Panc1 (cell line): ENCODE data around the gene JAZF1. TPM values are rescaled to one million over a fixed set of nuclear protein-coding genes. Genes with fewer than 3 reads are reported as not detected.
A peak's percentile ranks its signal among the peaks of the same experiment; 100 is the strongest.

Experiments used
- ATAC-seq: fragments of 200-7000 bp; cut with Tn5 transposase; 2 replicates; pipeline ENCODE4 v1.9.1; 2020; ENCODE audit warnings: mild to moderate bottlenecking, moderate library complexity
- BruUV-seq: library from RNA; stranded (reverse); fragments of 400-500 nt; replicated peaks from 2 replicates; lab custom pipeline; 2021; lab: Mats Ljungman, UMichigan
- CTCF ChIA-PET: fragments of 300-600 bp; sonication (Branson Sonifier 250); formaldehyde crosslinking; loops from one replicate; lab custom pipeline; 2022; ENCODE audit warnings: antibody characterized with exemption; lab: Charles Lee
- POLR2A ChIA-PET: fragments of 300-600 bp; sonication (Branson Sonifier 250); formaldehyde crosslinking; loops from one replicate; lab custom pipeline; 2022; ENCODE audit warnings: antibody characterized with exemption; lab: Charles Lee
- DNase-seq: peaks from one replicate; pipeline ENCODE4 v3.0.0-alpha.2; 2010; ENCODE audit warnings: low read depth, low spot score
- H3K27ac ChIP-seq: 2 replicates; pipeline ENCODE4 v1.5.1; 2011; ENCODE audit warnings: mild to moderate bottlenecking, low read length, inconsistent platforms
- H3K27me3 ChIP-seq: fragments of 200-500 bp; sonication (Bioruptor generic); 2 replicates; pipeline ENCODE4 v1.6.0; 2014; ENCODE audit warnings: low read length, inconsistent platforms; ENCODE audit not compliant: control insufficient read depth, insufficient read depth
- H3K36me3 ChIP-seq: fragments of 200-500 bp; sonication (Bioruptor generic); 2 replicates; pipeline ENCODE4 v1.5.1; 2014; ENCODE audit warnings: inconsistent platforms, mild to moderate bottlenecking, low read length, moderate library complexity; ENCODE audit not compliant: control insufficient read depth, insufficient read depth
- H3K4me1 ChIP-seq: 2 replicates; pipeline ENCODE4 v1.5.1; 2011; ENCODE audit warnings: inconsistent platforms, mild to moderate bottlenecking, low read length, moderate library complexity; ENCODE audit not compliant: control insufficient read depth, insufficient read depth
- H3K4me3 ChIP-seq, 2 experiments: 2 replicates each; pipeline ENCODE4 v1.5.1; 2011 to 2012; ENCODE audit warnings: low read depth in 2 of 2, low read length in 2 of 2, mild to moderate bottlenecking in 2 of 2, inconsistent platforms in 1 of 2, moderate library complexity in 1 of 2
- H3K9me3 ChIP-seq: fragments of 200-500 bp; sonication (Bioruptor generic); 2 replicates; pipeline ENCODE4 v1.5.1; 2014; ENCODE audit warnings: low read depth, mild to moderate bottlenecking, inconsistent platforms, low read length, moderate library complexity; ENCODE audit not compliant: control insufficient read depth, insufficient read depth
- POLR2AphosphoS5 ChIP-seq: IDR thresholded peaks from 2 replicates; pipeline ENCODE4 v1.6.1; 2012; ENCODE audit warnings: mild to moderate bottlenecking, low read depth, low read length, moderate library complexity
- SIN3A ChIP-seq: IDR thresholded peaks from 2 replicates; pipeline ENCODE4 v1.6.1; 2012; ENCODE audit warnings: low read depth, mild to moderate bottlenecking, low read length, moderate library complexity, borderline replicate concordance; ENCODE audit not compliant: insufficient read depth
- TCF7L2 ChIP-seq: IDR thresholded peaks from 2 replicates; pipeline ENCODE4 v1.6.1; 2011; ENCODE audit warnings: mild to moderate bottlenecking, low read depth, low read length, inconsistent platforms
- in situ Hi-C: cut with HindIII; loops from 2 replicates; pipeline ENCODE4 v1.10.0; 2016; ENCODE audit warnings: low sequenced_read_pairs, low pct_unique_long_range_greater_than_20kb
- intact Hi-C: fragments of 100-400 bp; cut with micrococcal nuclease; formaldehyde crosslinking; loops from one replicate; pipeline ENCODE4 v1.10.0; 2022; ENCODE audit not compliant: unreplicated experiment
- total RNA-seq: library from RNA; stranded (reverse); gene quantifications from one replicate; pipeline ENCODE4 v1.2.1, GENCODE V29; 2021; ENCODE audit not compliant: unreplicated experiment
- TF ChIP-seq, protein P1 (sequence below), 2 experiments: IDR thresholded peaks; 2 replicates each; pipeline ENCODE4 v1.6.1; 2011 to 2012; ENCODE audit warnings: low read depth in 2 of 2, control low read depth in 1 of 2, low read length in 1 of 2, mild to moderate bottlenecking in 1 of 2, moderate library complexity in 1 of 2; ENCODE audit not compliant: insufficient read depth in 1 of 2
- TF ChIP-seq, protein P2 (sequence below): fragments of 450-650 bp; IDR thresholded peaks from 2 replicates; pipeline ENCODE4 v1.5.1; 2017; ENCODE audit warnings: mild to moderate bottlenecking

Gene JAZF1
- total RNA-seq, 1 experiment from 2014 or later = 8.8 TPM

DNA sequence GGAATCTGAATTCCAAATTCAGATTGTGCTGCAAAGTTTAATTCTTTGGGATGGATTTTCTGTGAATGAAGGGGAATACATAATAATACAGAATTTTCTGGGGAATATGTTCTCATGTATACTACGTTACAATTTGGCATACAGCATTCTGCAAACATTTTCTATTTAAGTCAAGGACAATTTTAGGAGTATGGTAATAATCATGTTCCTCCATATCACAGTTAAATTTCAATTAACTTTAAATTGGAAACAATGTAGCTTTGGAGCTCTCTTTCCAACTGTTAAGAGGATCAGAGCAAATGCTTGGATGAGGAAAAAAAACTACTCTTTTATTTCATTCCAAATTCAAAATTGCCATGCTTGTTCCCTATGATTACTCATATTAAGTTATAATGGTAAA is 217.5 kb downstream of the JAZF1 start:
- Histone ChIP-seq H3K9me3 (no peaks in the 10 kb centered on the region), H3K27me3 (no peaks in the 10 kb centered on the region), H3K4me1 (no peaks in the 10 kb centered on the region), H3K27ac (no peak overlapping the region), H3K4me3 (no peak overlapping the region), H3K36me3 (no peaks in the 10 kb centered on the region)
- in situ Hi-C loops (no loop called here), intact Hi-C loops (no loop called here)
- no TSS peak for BruUV-seq
- CTCF ChIA-PET = interaction anchor here (0.7 kb wide), 2 partner anchors 8 to 12 kb away, joined by 6 to 9 read pairs; no protein-coding TSS in a partner anchor
- POLR2A ChIA-PET = interaction anchor here (0.7 kb wide), 1 partner anchor 810 kb away, joined by 8 read pairs; no protein-coding TSS in a partner anchor
- no peak for DNase-seq
- no peak for ATAC-seq
- TF ChIP-seq, protein P1, sequence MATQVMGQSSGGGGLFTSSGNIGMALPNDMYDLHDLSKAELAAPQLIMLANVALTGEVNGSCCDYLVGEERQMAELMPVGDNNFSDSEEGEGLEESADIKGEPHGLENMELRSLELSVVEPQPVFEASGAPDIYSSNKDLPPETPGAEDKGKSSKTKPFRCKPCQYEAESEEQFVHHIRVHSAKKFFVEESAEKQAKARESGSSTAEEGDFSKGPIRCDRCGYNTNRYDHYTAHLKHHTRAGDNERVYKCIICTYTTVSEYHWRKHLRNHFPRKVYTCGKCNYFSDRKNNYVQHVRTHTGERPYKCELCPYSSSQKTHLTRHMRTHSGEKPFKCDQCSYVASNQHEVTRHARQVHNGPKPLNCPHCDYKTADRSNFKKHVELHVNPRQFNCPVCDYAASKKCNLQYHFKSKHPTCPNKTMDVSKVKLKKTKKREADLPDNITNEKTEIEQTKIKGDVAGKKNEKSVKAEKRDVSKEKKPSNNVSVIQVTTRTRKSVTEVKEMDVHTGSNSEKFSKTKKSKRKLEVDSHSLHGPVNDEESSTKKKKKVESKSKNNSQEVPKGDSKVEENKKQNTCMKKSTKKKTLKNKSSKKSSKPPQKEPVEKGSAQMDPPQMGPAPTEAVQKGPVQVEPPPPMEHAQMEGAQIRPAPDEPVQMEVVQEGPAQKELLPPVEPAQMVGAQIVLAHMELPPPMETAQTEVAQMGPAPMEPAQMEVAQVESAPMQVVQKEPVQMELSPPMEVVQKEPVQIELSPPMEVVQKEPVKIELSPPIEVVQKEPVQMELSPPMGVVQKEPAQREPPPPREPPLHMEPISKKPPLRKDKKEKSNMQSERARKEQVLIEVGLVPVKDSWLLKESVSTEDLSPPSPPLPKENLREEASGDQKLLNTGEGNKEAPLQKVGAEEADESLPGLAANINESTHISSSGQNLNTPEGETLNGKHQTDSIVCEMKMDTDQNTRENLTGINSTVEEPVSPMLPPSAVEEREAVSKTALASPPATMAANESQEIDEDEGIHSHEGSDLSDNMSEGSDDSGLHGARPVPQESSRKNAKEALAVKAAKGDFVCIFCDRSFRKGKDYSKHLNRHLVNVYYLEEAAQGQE (IDR thresholded peaks at IDR 0.05; ENCODE audit: insufficient read depth in 1 of 2, low read depth in 2 of 2, low read length in 1 of 2) = no peak
- no peak for TF ChIP-seq TCF7L2
- TF ChIP-seq, protein P2, sequence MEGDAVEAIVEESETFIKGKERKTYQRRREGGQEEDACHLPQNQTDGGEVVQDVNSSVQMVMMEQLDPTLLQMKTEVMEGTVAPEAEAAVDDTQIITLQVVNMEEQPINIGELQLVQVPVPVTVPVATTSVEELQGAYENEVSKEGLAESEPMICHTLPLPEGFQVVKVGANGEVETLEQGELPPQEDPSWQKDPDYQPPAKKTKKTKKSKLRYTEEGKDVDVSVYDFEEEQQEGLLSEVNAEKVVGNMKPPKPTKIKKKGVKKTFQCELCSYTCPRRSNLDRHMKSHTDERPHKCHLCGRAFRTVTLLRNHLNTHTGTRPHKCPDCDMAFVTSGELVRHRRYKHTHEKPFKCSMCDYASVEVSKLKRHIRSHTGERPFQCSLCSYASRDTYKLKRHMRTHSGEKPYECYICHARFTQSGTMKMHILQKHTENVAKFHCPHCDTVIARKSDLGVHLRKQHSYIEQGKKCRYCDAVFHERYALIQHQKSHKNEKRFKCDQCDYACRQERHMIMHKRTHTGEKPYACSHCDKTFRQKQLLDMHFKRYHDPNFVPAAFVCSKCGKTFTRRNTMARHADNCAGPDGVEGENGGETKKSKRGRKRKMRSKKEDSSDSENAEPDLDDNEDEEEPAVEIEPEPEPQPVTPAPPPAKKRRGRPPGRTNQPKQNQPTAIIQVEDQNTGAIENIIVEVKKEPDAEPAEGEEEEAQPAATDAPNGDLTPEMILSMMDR = no peak
- TF ChIP-seq SIN3A = no peak
- no peak for TF ChIP-seq POLR2AphosphoS5

DNA sequence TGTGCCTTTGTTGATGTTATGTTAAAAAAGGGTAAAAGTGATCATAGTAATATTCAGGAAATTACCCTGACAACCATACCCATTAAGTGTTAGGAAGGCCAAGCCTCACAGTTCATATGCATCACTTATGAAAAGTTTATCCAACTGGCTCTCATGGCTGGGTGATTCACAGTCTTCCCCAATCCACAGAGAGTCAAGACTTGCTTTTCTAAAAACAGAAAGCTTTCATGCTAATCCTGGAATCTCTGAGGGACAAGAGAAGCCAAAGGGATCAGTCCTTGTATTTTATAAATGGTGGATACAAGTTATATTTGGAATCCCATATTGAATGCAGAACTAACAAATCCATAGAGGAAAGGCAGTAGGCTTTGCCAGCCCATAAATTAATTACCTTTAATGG is 218.3 kb downstream of the JAZF1 start:
- ChIA-PET CTCF (no interaction called here), POLR2A (no interaction called here)
- no peak for TF ChIP-seq TCF7L2
- TF ChIP-seq POLR2AphosphoS5 = no peak
- Histone ChIP-seq H3K9me3 (no peaks in the 10 kb centered on the region), H3K4me1 (no peaks in the 10 kb centered on the region), H3K27ac (no peak overlapping the region), H3K27me3 (no peaks in the 10 kb centered on the region), H3K36me3 (no peaks in the 10 kb centered on the region), H3K4me3 (no peak overlapping the region)
- no TSS peak for BruUV-seq
- no peak for DNase-seq
- in situ Hi-C loops (no loop called here), intact Hi-C loops (no loop called here)
- ATAC-seq = no peak

DNA sequence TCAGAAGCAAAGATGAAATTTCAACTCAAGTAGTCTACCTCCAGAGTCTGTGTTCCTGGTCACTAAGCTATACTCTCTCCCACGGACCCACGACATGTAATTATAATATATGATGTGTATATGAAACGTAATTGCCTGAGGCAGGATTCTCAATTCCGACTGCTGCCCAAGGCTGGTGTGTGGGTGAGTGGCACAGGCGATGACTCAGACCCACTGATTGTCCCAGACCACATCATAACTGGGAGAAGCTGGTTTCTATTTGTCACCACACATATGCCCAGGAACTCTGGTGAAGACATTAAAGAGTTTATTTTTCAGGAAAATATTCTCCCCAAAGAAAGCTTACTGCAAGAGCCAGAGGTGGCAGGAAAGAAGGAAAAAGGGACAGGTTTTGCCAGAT is 219.3 kb downstream of the JAZF1 start:
- in situ Hi-C loops = no loop called here

More for the DNA sequence above, 219.3 kb downstream of the JAZF1 start:
- ATAC-seq = peak; percentile 81
- H3K4me1 ChIP-seq = no peaks in the 10 kb centered on the region
- TF ChIP-seq POLR2AphosphoS5 = no peak
- BruUV-seq = no TSS peak
- intact Hi-C loops = no loop called here
- no peak overlapping the region for H3K27ac ChIP-seq
- H3K27me3 ChIP-seq = no peaks in the 10 kb centered on the region
- H3K36me3 ChIP-seq = no peaks in the 10 kb centered on the region
- ChIA-PET POLR2A (no interaction called here), CTCF (no interaction called here)
- no peaks in the 10 kb centered on the region for H3K9me3 ChIP-seq
- H3K4me3 ChIP-seq = no peak overlapping the region
- peak; percentile 7 for DNase-seq
